Left lung (tissue), 10 donors: ENCODE results near the gene FTCD. TPM values are rescaled to one million over a fixed set of nuclear protein-coding genes. Genes with fewer than 3 reads are reported as not detected.

Experiments
- ATAC-seq: fragments of 200-7000 bp; cut with Tn5 transposase; one replicate; pipeline ENCODE4 v1.9.1; 2020; ENCODE audit warnings: moderate library complexity
- DNase-seq, 4 donors: peaks; one replicate each; pipeline ENCODE4 v3.0.0-alpha.2; 2013 to 2020
- H3K27ac ChIP-seq, 2 donors: fragments of 200-600 bp; sonication (generic) in 1 of 2; one replicate each; pipeline versions ENCODE4 v1.5.0 to v1.8.0; 2020 to 2021
- H3K27me3 ChIP-seq, 2 donors: fragments of 200-600 bp; sonication (generic) in 1 of 2; one replicate each; pipeline versions ENCODE4 v1.5.0 to v1.8.0; 2020 to 2021
- H3K36me3 ChIP-seq, 2 donors: fragments of 200-600 bp; sonication (generic) in 1 of 2; one replicate each; pipeline versions ENCODE4 v1.5.0 to v1.8.0; 2020 to 2021
- H3K4me1 ChIP-seq, 2 donors: fragments of 200-600 bp; one replicate each; pipeline ENCODE4 v1.8.0; 2021
- H3K4me3 ChIP-seq, 2 donors: fragments of 200-600 bp; sonication (generic) in 1 of 2; one replicate each; pipeline versions ENCODE4 v1.5.0 to v1.8.0; 2020 to 2021; ENCODE audit warnings: mild to moderate bottlenecking in 1 of 2
- H3K9me3 ChIP-seq, 2 donors: fragments of 200-600 bp; sonication (generic) in 1 of 2; one replicate each; pipeline versions ENCODE4 v1.5.0 to v1.8.0; 2020 to 2021
- intact Hi-C, 2 donors: fragments of 100-400 bp; cut with DNase I; formaldehyde crosslinking; loops; one replicate each; pipeline versions ENCODE4 v1.11.2 to v1.14.2; 2022
- polyA plus RNA-seq, 6 donors: library from polyadenylated mRNA; unstranded; fragments of 120-200 nt; gene quantifications; one replicate each; pipeline ENCODE4 v1.2.1, GENCODE V29; 2013; ENCODE audit not compliant: insufficient read length in 6 of 6
- total RNA-seq, 2 donors: library from RNA; stranded (reverse); fragmentation: NEBNext Ultra II Directional; extraction: Animal tissue kit (Norgen Biotek cat#: 25700); gene quantifications; one replicate each; pipeline ENCODE4 v1.2.1, GENCODE V29; 2021
- TF ChIP-seq, protein P1 (sequence below), 2 donors: fragments of 200-600 bp; sonication (generic) in 1 of 2; IDR thresholded peaks; one replicate each; pipeline versions ENCODE4 v1.5.0 to v1.8.0; 2021; ENCODE audit warnings: antibody characterized with exemption in 2 of 2
- donor health status: DM: no; HTN: yes; CAD: no.
- donor health status: DM: no; HTN: no; CAD: no.

FTCD gene
- total and polyA plus RNA-seq, 8 donors: 0.29 to 2.4 (median 1.6) TPM

- Histone ChIP-seq H3K4me1 (no peaks in the 10 kb centered on the region), H3K9me3 (no peaks in the 10 kb centered on the region), H3K4me3 (no peak overlapping the region), H3K27me3 (no peaks in the 10 kb centered on the region), H3K36me3 (peaks cover 0 to 23% of the 10 kb centered on the region in 2 donors), H3K27ac (no peak overlapping the region)
- ATAC-seq (peak; percentile 5), DNase-seq (peak in 1 of 4 donors; percentile 53)
- intact Hi-C loops: no loop called here
- TF ChIP-seq, protein P1, sequence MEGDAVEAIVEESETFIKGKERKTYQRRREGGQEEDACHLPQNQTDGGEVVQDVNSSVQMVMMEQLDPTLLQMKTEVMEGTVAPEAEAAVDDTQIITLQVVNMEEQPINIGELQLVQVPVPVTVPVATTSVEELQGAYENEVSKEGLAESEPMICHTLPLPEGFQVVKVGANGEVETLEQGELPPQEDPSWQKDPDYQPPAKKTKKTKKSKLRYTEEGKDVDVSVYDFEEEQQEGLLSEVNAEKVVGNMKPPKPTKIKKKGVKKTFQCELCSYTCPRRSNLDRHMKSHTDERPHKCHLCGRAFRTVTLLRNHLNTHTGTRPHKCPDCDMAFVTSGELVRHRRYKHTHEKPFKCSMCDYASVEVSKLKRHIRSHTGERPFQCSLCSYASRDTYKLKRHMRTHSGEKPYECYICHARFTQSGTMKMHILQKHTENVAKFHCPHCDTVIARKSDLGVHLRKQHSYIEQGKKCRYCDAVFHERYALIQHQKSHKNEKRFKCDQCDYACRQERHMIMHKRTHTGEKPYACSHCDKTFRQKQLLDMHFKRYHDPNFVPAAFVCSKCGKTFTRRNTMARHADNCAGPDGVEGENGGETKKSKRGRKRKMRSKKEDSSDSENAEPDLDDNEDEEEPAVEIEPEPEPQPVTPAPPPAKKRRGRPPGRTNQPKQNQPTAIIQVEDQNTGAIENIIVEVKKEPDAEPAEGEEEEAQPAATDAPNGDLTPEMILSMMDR (IDR thresholded peaks at IDR 0.05): no peak
Measured at GRCh38 chr21:46130831-46131587, 24.4 kb downstream of the FTCD start.

GRCh38 chr21:46129846-46130651 lies 25.3 kb downstream of the FTCD start:
- no peak overlapping the region for H3K27ac ChIP-seq
- H3K4me1 ChIP-seq: no peaks in the 10 kb centered on the region
- H3K4me3 ChIP-seq: no peak overlapping the region
- intact Hi-C loops: no loop called here
- ATAC-seq: peak; percentile 4
- peak in 1 of 4 donors; percentile 75 for DNase-seq
- peaks cover 0 to 32% of the 10 kb centered on the region in 2 donors for H3K36me3 ChIP-seq
- no peaks in the 10 kb centered on the region for H3K9me3 ChIP-seq
- TF ChIP-seq, protein P1 (IDR thresholded peaks at IDR 0.05): no peak
- H3K27me3 ChIP-seq: no peaks in the 10 kb centered on the region

- ATAC-seq (no peak), DNase-seq (peak in 1 of 4 donors; percentile 79)
- intact Hi-C loops: no loop called here
- Histone ChIP-seq H3K4me3 (no peak overlapping the region), H3K4me1 (no peaks in the 10 kb centered on the region), H3K27ac (no peak overlapping the region), H3K9me3 (no peaks in the 10 kb centered on the region), H3K27me3 (no peaks in the 10 kb centered on the region), H3K36me3 (peaks cover 0 to 34% of the 10 kb centered on the region in 2 donors)
- TF ChIP-seq, protein P1 (IDR thresholded peaks at IDR 0.05): no peak
Measured at GRCh38 chr21:46128933-46129571, 26.3 kb downstream of the FTCD start.

DNA sequence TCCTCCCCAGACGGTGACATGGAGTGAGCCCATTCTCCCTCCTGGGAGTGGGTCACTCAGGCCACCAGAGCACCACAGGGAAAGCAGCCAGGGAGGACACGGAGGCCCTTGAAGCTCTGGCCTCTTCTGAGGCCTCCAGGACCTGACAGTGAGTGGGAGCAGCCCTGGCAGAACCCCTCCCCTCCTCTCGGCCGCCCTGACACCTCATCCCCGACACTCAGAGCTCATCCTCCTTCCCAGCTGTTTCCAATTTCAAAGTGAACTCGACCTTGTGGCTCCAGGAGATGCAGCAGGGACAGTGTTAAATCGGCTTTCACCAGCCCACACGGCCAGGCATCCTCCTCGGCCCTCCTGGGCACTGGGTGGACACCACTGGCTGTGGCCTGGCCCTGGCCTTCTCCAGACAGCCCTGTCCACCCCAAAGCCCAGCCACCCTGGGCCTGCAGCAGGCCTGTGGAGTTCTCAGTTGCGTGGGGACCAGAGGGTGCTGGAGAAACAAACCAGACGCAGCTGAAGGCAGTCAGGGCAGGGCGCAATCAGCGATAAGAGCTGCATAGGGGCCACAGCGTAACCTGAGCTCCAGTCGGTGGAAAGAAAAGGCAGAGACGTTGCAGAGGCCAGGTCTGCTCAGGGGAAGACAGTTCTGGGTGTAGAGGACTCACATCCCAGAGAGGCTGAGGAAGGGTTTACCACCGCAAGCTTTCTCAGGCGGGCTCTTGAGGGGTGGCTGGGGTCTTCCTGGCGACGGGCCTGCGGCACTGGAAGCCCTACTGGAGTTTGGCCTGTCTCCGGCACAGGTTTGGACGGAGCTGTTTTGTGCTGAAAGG lies 27.1 kb downstream of the FTCD start:
- Histone ChIP-seq H3K9me3 (no peaks in the 10 kb centered on the region), H3K27ac (no peak overlapping the region), H3K4me1 (no peaks in the 10 kb centered on the region), H3K36me3 (peaks cover 0 to 34% of the 10 kb centered on the region in 2 donors), H3K4me3 (no peak overlapping the region), H3K27me3 (no peaks in the 10 kb centered on the region)
- ATAC-seq (no peak), DNase-seq (peak in 1 of 4 donors; percentile 51)
- TF ChIP-seq, protein P1 (IDR thresholded peaks at IDR 0.05): no peak
- intact Hi-C loops: no loop called here
